Measurements from ENCODE around the gene SLC16A5. TPM values are rescaled to one million over a fixed set of nuclear protein-coding genes. Genes with fewer than 3 reads are reported as not detected.

SLC16A5 gene
- total and polyA plus RNA-seq, 2 donors (not counting 1 experiment from before 2014, with no cell fraction given), result 9.3 to 14.5 TPM

GRCh38 chr17:75144816-75145512 is 57.2 kb downstream of the SLC16A5 start:
- POLR2A ChIA-PET, result interaction anchor here (0.6 to 0.7 kb wide), 2 partner anchors 15 to 18 kb away, joined by 5 to 8 read pairs; no protein-coding TSS in a partner anchor
- H3K27ac Mint-ChIP-seq, result no peak overlapping the region
- Histone ChIP-seq H3K36me3 (replicated peaks in 1 of 2; ENCODE audit: control extremely low read depth in 1 of 2, control insufficient read depth in 1 of 2, extremely low read depth in 1 of 2, insufficient read depth in 2 of 2, low read length in 1 of 2) (peaks cover 0 to 35% of the 10 kb centered on the region in 2 experiments), H2AFZ (ENCODE audit: insufficient read depth, low read depth, low read length, poor library complexity, severe bottlenecking) (no peak overlapping the region), H3K4me1 (ENCODE audit: control insufficient read depth in 2 of 2, insufficient read depth in 2 of 2, low read length in 2 of 2) (peaks cover 14 to 15% of the 10 kb centered on the region in 2 donors), H4K20me1 (ENCODE audit: control insufficient read depth, insufficient read depth, low read length, poor library complexity, severe bottlenecking) (no peaks in the 10 kb centered on the region), H3K4me2 (replicated peaks; ENCODE audit: low read depth, low read length, poor library complexity, severe bottlenecking) (no peak overlapping the region), H3K9me3 (ENCODE audit: control extremely low read depth in 1 of 3, control insufficient read depth in 2 of 3, insufficient read depth in 1 of 3, low read length in 2 of 3) (peaks cover 0 to 5% (median 0%) of the 10 kb centered on the region in 3 donors), H3K27ac (ENCODE audit: low read length in 2 of 2) (no peak overlapping the region), H3K9ac (ENCODE audit: low read length) (no peak overlapping the region), H3K79me2 (ENCODE audit: control insufficient read depth, insufficient read depth, low read length) (peaks cover 5% of the 10 kb centered on the region), H3K27me3 (replicated peaks in 1 of 4; ENCODE audit: control extremely low read depth in 1 of 4, control insufficient read depth in 3 of 4, insufficient read depth in 4 of 4, low read length in 3 of 4) (no peaks in the 10 kb centered on the region), H3K4me3 (ENCODE audit: control extremely low read depth in 1 of 5, extremely low read depth in 1 of 5, insufficient read depth in 1 of 5, low read depth in 2 of 5, low read length in 4 of 5) (no peak overlapping the region)
- peaks cover 18% of the 10 kb centered on the region for H3K4me1 Mint-ChIP-seq
- H3K4me3 Mint-ChIP-seq, result no peak overlapping the region
- WGBS (ENCODE audit: insufficient coverage), result 100% methylated on average over 4 of the region's 11 CpGs
- no peak for TF ChIP-seq EZH2 (IDR thresholded peaks at IDR 0.05; ENCODE audit: borderline replicate concordance, insufficient read depth, low read depth, low read length, poor library complexity, severe bottlenecking)
- TF ChIP-seq, protein P1, sequence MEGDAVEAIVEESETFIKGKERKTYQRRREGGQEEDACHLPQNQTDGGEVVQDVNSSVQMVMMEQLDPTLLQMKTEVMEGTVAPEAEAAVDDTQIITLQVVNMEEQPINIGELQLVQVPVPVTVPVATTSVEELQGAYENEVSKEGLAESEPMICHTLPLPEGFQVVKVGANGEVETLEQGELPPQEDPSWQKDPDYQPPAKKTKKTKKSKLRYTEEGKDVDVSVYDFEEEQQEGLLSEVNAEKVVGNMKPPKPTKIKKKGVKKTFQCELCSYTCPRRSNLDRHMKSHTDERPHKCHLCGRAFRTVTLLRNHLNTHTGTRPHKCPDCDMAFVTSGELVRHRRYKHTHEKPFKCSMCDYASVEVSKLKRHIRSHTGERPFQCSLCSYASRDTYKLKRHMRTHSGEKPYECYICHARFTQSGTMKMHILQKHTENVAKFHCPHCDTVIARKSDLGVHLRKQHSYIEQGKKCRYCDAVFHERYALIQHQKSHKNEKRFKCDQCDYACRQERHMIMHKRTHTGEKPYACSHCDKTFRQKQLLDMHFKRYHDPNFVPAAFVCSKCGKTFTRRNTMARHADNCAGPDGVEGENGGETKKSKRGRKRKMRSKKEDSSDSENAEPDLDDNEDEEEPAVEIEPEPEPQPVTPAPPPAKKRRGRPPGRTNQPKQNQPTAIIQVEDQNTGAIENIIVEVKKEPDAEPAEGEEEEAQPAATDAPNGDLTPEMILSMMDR (IDR thresholded peaks at IDR 0.05), result no peak
- ATAC-seq (ENCODE audit: low read depth), result no peak
- intact Hi-C loops (cut with micrococcal nuclease), result no loop called here
- no peaks in the 10 kb centered on the region for H3K27me3 Mint-ChIP-seq
- H3K9me3 Mint-ChIP-seq (ENCODE audit: insufficient read depth), result no peaks in the 10 kb centered on the region
- CTCF ChIA-PET, result interaction anchor here (0.7 to 1.7 kb wide), 3 partner anchors 13 to 57 kb away, joined by 3 to 10 read pairs (median 4); partner anchors contain the start of gene NT5C
- no peak for DNase-seq

DNA sequence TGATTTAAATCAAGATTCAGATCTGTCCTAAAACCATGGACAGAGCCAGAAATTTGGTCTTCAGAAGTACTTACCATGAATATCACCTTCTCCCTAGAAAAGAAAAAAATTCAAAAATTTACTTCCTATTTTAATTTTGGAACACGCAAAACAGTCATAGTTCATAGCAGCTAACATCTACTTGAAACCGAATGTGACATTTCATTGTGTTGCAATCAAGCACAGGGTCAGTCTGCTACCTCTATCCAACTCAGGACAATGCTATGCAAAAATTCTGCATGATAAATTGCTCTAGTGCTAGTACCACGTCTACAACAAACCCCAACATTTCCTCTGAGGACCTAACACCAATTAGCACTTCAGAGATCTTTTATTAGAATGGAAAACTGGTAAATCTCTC is 58.8 kb downstream of the SLC16A5 start:
- H3K27ac ChIP-seq (ENCODE audit: low read length in 2 of 2), result no peak overlapping the region
- peaks cover 14% of the 10 kb centered on the region for H3K79me2 ChIP-seq (ENCODE audit: control insufficient read depth, insufficient read depth, low read length)
- Mint-ChIP-seq H3K4me3 (no peak overlapping the region), H3K9me3 (ENCODE audit: insufficient read depth) (no peaks in the 10 kb centered on the region), H3K27ac (no peak overlapping the region), H3K4me1 (peaks cover 7% of the 10 kb centered on the region), H3K27me3 (no peaks in the 10 kb centered on the region)
- no peak for TF ChIP-seq EZH2 (IDR thresholded peaks at IDR 0.05; ENCODE audit: borderline replicate concordance, insufficient read depth, low read depth, low read length, poor library complexity, severe bottlenecking)
- TF ChIP-seq, protein P1 (IDR thresholded peaks at IDR 0.05), result no peak
- no peak overlapping the region for H3K4me3 ChIP-seq (ENCODE audit: control extremely low read depth in 1 of 5, extremely low read depth in 1 of 5, insufficient read depth in 1 of 5, low read depth in 2 of 5, low read length in 4 of 5)
- no peak overlapping the region for H3K9ac ChIP-seq (ENCODE audit: low read length)
- peaks cover under 1 to 2% of the 10 kb centered on the region in 2 donors for H3K4me1 ChIP-seq (ENCODE audit: control insufficient read depth in 2 of 2, insufficient read depth in 2 of 2, low read length in 2 of 2)
- no peak overlapping the region for H3K4me2 ChIP-seq (replicated peaks; ENCODE audit: low read depth, low read length, poor library complexity, severe bottlenecking)
- H4K20me1 ChIP-seq (ENCODE audit: control insufficient read depth, insufficient read depth, low read length, poor library complexity, severe bottlenecking), result no peaks in the 10 kb centered on the region
- no peak overlapping the region for H2AFZ ChIP-seq (ENCODE audit: insufficient read depth, low read depth, low read length, poor library complexity, severe bottlenecking)
- WGBS (ENCODE audit: insufficient coverage), result 96% methylated on average over 2 of the region's 3 CpGs
- POLR2A ChIA-PET, result no interaction called here
- intact Hi-C loops (cut with micrococcal nuclease), result no loop called here
- ATAC-seq (ENCODE audit: low read depth) (no peak), DNase-seq (no peak)
- peaks cover 0 to 35% of the 10 kb centered on the region in 2 experiments for H3K36me3 ChIP-seq (replicated peaks in 1 of 2; ENCODE audit: control extremely low read depth in 1 of 2, control insufficient read depth in 1 of 2, extremely low read depth in 1 of 2, insufficient read depth in 2 of 2, low read length in 1 of 2)
- no peaks in the 10 kb centered on the region for H3K9me3 ChIP-seq (ENCODE audit: control extremely low read depth in 1 of 3, control insufficient read depth in 2 of 3, insufficient read depth in 1 of 3, low read length in 2 of 3)
- H3K27me3 ChIP-seq (replicated peaks in 1 of 4; ENCODE audit: control extremely low read depth in 1 of 4, control insufficient read depth in 3 of 4, insufficient read depth in 4 of 4, low read length in 3 of 4), result no peaks in the 10 kb centered on the region
- CTCF ChIA-PET, result interaction anchor here (1.7 kb wide), 1 partner anchor 32 kb away, joined by 10 read pairs; no protein-coding TSS in a partner anchor
